ENCODE measurements around the gene SCAMP3.

Gene SCAMP3

GRCh38 chr1:155285063-155285462 is 22.9 kb upstream of the SCAMP3 start:
- DNase-seq = no peak

GRCh38 chr1:155284476-155284875 is 22.3 kb upstream of the SCAMP3 start:
- no peak for DNase-seq

GRCh38 chr1:155282488-155283091 is 20.4 kb upstream of the SCAMP3 start:
- DNase-seq = no peak

- DNase-seq = no peak
Observed at GRCh38 chr1:155279268-155279667, 17.1 kb upstream of the SCAMP3 start.

GRCh38 chr1:155278689-155279160 is 16.6 kb upstream of the SCAMP3 start:
- DNase-seq = no peak

GRCh38 chr1:155277902-155278688 is 15.9 kb upstream of the SCAMP3 start:
- peak; percentile 9 for DNase-seq

- DNase-seq = peak; percentile 91
Observed at GRCh38 chr1:155277070-155277901, 15.1 kb upstream of the SCAMP3 start, which contains the start of gene HCN3. TSS of gene HCN3 (plus strand) at chr1:155277463. CDS start at chr1:155277591, 128 bp downstream.

DNA sequence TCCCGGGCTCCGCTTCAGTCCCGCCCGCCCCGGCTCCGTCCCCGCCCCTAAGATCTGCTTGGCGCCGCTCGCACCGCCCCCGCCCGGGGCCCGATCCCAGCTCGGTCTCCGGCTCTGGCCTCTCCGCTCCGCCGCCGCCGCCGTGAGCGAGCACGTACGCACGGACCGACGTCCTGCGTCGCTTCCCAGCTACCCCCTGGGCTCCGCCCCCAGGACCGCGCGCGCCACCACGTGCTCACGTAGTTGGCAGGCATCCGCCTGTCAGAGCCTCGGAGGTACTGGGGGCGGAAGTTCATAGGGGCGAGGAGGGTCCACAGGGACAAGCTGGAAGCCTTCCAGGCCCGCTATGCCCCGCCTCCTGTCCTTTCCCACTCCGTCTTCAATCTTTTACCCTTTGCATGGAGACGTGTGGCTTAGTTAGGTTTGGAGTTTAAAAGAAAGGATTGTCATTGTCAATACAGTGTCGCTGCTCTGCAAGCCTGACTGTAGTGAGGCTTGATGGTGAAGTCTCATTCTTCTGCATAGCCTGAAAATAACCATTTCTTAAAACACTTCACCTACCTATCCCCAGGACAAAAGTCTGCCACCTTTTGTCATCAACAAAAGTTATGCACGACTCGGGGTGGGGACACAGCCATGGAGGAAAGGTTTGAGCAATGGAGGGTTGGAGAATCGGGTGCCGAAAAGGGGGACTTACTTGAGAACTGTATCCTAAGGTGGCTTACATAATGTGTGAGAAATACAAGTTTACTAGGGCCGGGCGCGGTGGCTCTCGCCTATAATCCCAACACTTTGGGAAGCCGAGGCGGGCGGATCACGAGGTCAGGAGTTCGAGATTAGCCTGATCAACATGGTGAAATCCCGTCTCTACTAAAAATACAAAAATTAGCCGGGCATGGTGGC is 11.4 kb upstream of the SCAMP3 start, which contains the start of gene CLK2:
Gene CLK2 (minus strand): TSS at position 162 of the 903 bp plus-strand sequence. CDS start 2,527 bp downstream, outside the sequence.
- DNase-seq = peak; percentile 85

DNA sequence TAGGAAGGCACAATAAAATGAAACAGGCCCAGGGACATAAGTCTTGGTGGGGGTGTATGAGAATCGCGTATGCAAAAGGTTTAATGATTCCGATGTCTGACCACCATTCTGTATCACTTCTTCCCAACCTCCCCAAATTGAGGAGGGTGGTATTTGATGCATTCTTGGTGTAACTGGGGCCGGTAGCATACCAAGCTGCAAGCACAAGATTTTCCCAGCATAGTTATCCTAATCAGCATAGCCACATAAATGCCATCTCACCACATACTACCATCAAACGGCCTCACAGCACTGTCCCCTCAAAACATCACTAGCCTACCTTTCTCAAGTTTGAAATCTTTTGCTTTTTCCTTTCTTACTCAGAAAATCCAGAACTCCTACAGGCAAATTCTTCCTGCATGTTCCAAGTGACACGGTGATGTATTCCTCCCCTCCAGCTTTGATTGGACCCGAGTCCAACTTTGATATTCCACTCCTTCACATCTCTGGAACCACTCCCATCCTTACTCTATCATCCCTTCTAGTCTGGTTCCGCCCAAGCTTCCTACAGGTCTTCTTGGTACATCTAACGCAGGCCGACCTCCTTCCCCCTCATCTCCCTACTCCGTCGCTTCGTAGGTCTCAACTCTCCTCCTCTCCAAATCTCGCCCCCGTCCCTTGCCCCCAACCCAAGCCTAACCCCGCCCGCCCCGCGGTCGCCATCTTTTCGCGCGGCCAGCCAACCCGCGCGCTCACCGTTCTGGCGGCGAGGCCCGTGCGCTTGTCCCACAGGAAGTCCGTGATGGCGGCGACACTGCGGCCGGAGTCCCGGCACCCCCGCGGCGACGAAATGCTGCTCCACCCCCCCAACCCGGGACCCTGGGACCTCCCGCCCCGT is 10.5 kb upstream of the SCAMP3 start:
- DNase-seq = no peak

DNA sequence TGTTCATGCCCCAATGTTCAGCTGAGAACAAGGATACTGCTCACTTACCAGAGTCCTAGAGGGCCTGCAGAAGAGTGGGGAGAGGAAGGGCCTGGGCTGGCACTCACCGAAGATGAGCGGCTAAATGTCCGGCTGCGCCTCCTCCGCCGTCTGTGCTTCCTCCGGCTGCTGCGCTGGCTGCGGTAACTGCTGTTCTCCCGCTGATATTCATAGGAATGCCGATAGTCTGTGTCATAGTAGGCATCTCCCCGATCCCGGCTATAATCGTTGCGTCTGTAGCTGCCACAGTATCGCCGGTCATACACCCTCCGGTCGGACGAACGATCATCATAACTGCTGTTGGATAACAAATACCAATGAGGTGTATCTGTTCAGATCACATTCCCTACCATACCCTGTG is 7.2 kb upstream of the SCAMP3 start:
- DNase-seq = no peak

DNA sequence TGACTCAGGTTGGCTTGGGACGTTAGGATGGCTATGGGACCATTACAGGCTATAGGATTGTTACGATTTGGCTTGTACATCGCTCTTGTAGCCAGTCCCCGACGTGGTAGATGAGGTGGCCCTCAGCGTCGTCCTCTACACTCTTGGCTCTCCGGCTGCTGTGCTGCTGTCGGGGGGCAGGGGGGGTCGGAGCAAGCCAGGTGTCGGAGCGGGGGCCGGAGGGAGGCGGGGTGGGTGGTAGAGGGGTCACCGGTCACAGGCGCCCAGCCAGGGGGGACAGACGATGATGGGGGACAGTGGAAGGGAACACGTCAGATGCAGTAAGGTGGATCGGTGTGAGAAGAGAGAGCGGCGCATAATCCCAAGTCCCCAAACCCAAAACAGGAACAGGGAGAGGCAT is 6.5 kb upstream of the SCAMP3 start:
- no peak for DNase-seq

DNA sequence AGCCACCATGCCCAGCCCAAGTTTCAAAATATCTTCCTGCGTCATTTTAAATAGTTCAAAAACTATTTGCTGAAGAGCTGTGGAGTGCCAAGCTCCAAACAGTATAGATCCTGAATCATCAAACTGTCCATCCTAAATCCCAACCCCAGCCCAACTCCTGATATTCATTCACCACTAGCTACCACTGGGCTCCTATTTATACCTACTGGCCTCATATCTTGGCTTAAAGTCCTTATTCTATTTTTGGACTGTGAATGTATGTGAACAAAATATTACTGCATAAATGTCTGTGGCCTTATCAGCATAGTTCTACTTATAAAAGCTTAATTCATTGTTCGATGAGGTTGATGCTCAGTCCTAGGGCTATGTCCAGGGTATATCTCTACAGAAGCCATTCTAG is 5.2 kb upstream of the SCAMP3 start:
- DNase-seq = no peak

DNA sequence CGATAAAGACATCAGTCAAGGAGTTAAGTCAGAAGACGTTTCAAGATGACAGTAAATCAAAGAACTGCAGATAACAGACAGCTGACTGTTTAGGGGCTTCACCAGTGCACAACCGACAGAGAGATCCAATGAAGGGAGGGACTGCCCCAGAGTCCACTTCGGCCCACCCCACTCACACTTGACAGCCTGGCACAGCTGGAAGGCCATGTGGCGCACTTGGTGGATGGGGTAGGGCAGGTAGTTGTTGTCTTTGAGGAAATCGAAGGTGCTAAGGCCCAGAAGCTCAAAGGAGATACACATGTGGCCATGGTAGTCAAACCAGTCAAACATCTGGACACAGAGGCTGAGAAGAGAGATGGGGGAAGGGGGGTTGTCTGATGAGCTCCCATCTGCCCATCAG is 4.4 kb upstream of the SCAMP3 start:
- DNase-seq = no peak

DNA sequence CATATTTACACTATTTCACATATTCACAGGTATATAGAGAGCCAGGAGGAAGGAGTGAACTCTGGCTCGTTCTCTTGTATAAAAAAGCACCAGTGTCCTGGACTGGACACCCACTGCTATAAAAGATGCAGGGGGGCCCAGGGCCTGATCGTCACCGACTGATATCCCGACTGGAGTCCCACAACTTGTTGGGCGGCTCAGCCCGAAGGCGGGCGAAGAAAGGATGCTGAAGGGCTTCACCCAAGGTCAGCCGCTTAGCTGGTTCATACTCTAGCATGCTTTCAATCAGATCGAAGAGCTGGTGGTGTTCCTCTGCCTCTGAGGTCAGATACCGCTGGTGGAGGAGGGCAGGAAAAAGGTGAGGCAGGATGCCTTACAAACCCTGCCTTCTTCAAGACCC is 907 bp upstream of the SCAMP3 start:
- no peak for DNase-seq

GRCh38 chr1:155261493-155261851 is 688 bp downstream of the SCAMP3 start:
- no peak for DNase-seq

DNA sequence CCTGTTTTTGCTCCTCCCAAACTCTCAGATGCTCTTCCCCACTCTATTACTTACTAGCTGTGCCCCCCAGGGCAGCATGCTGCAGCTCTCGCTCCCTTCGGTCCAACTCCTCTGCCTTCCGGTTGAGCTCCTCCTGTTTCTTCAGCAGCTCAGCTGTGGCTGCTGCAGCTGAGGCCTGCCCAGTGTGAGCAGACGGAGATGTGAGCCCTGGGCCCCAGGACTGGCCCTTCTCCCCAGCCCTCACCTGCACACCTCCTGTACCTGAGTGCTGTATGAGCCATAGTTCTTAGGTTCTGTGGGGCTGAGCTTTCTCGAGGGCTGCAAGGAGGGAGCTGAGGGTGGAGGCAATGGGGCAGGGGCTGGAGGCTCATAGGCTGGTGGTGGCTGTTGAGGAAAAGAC is 1.9 kb downstream of the SCAMP3 start:
- DNase-seq = no peak

DNA sequence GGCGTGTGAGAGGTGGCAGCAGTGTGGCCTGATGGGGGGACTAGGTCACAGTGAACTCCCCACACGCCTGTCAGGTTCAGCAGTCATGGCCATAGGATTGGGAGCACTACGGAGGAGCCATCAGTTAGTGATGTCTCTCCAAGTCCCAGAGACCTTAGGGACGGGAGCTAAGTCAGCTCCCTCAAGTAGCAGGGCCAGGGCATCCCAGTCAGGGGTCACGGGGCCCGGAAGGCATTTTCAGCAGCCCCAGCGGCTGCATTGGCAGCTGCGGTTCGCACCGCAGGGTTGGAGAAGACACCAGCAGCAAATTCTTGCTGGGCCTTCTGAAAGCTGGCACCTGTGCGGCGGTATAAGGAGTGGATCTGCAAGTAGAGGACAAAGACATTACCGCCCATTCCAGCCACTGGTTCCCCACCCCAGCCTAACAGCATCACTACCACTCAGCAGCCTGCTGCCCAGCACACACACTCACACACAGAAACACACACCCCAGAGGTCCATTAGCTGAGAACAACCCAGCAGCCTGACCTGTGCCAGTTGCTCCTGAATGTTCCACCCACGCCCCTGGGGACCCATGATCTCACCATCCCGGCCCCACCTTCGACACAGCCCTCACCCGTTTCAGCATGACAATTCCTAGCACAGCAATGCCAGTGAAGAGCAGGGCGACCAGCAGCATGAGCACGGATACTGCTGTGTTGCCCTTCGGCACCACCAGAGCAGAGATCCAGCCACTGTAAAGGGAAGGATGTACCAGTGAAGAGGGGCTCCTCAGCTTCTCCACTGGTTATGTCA is 5.9 kb downstream of the SCAMP3 start:
- no peak for DNase-seq

DNA sequence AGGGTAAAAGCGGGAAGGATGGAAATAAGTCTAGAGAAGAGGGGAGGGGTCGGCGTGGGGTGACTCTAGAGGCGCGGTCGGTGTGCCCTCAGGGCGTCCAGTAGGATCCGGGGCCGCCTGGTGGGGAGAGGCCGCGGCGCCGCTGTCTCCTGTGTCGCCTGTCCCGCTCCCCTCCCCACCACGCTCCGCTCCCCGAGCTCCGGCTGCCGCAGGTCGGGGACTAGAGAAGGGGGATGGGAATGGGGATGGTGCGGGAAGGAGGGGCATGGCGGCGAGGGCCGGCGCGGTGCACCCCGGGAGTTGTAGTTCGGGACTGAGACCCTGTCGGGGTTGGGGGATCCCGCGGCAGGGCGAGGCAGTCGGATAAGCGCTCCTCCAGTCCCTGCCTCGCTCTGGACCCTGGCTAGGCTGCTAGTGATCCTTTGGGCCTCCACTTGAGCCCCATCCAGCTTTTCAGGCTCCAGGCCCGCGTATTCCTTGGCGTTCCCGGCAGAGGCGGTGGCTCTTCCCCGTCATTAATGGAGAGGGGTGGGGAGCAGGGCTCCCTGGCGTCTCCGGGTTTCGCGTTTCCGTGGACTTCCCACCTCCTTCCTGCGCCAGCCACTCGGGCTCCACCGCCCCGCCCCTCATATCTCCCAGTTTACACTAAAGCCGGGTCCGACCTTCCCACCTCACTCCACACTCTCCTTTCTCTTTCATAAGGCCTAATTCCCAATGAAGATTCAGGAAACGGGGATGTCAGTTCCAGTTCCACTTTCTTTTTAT is 6.7 kb downstream of the SCAMP3 start, which contains the start of gene ENTREP3:
Gene ENTREP3 (minus strand): TSS at position 241 of the 765 bp plus-strand sequence. CDS start 606 bp downstream, outside the sequence.
- DNase-seq = peak; percentile 44

DNA sequence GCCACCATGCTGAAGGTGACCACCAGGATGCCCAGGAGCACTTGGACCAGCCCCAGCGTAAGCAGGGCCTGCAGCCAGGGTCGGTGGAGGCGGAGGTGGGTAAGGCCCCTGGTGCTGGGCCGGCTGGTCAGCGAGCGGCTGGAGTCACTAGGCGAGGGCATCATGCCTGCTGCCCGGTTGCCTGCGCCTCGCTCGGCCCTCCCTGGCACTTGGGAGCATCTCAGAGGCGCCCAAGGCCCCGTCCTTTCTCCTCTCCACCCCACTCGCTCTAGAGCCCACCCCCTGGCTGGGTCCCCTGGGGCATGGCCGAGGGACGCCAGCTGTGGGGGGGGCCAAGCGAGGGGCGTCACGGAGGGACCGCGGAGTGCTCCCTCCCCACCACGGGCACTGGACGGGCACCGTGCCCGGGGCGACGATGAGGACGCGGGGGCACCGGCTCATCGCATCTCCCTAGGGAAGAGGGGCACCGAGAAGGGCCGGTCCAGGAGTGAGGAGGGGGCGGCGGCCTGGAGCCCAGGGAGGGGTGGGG is 7.4 kb downstream of the SCAMP3 start:
- DNase-seq = no peak

Data from NCI-H2029 treated with DMSO at 0.1 percent for 48 hours (cell line).